Measurements from ENCODE around the gene SEPHS1. TPM values are rescaled to one million over a fixed set of nuclear protein-coding genes. Genes with fewer than 3 reads are reported as not detected.
A peak's percentile ranks its signal among the peaks of the same experiment; 100 is the strongest.

SEPHS1 gene
- total and polyA plus RNA-seq, 2 experiments from 2014 or later = 45.9 to 52.8 TPM

GRCh38 chr10:13352519-13352918, 4.4 kb upstream of the SEPHS1 start:
- Histone ChIP-seq H3K79me2 (peaks cover 2% of the 10 kb centered on the region), H3K9me3 (ENCODE audit: low read depth) (no peaks in the 10 kb centered on the region), H3K36me3 (replicated peaks; ENCODE audit: insufficient read depth, low read depth) (no peaks in the 10 kb centered on the region), H2AFZ (no peak overlapping the region), H3K4me2 (no peak overlapping the region), H3K9me2 (replicated peaks; ENCODE audit: insufficient read depth) (no peaks in the 10 kb centered on the region), H3K27me3 (peaks cover 28% of the 10 kb centered on the region), H4K20me1 (ENCODE audit: insufficient read depth, poor library complexity, severe bottlenecking) (no peaks in the 10 kb centered on the region), H3K4me3 (no peak overlapping the region), H3K4me1 (ENCODE audit: insufficient read depth) (peaks cover 4% of the 10 kb centered on the region), H3K27ac (no peak overlapping the region)
- no peak for DNase-seq (ENCODE audit: low spot score)
- TF ChIP-seq CTCF (IDR thresholded peaks at IDR 0.05; ENCODE audit: poor library complexity) (no peak), EZH2phosphoT487 (IDR thresholded peaks at IDR 0.05; ENCODE audit: low read depth, severe bottlenecking, unreplicated experiment) (no peak), EZH2 (IDR thresholded peaks at IDR 0.05; ENCODE audit: borderline replicate concordance) (no peak)
- WGBS (ENCODE audit: low lambda C conversion rate, missing lambda C conversion rate) = 47% methylated on average over 3 of the region's 3 CpGs

- H3K36me3 ChIP-seq (replicated peaks; ENCODE audit: insufficient read depth, low read depth) = no peaks in the 10 kb centered on the region
- H3K9me2 ChIP-seq (replicated peaks; ENCODE audit: insufficient read depth) = no peaks in the 10 kb centered on the region
- no peak overlapping the region for H3K4me3 ChIP-seq
- no peak for DNase-seq (ENCODE audit: low spot score)
- WGBS (ENCODE audit: low lambda C conversion rate, missing lambda C conversion rate) = 20% methylated on average over 11 of the region's 11 CpGs
- no peak overlapping the region for H3K27ac ChIP-seq
- TF ChIP-seq CTCF (IDR thresholded peaks at IDR 0.05; ENCODE audit: poor library complexity) (no peak), EZH2 (IDR thresholded peaks at IDR 0.05; ENCODE audit: borderline replicate concordance) (peak; percentile 35)
- peaks cover 9% of the 10 kb centered on the region for H3K79me2 ChIP-seq
- peaks cover 4% of the 10 kb centered on the region for H3K4me1 ChIP-seq (ENCODE audit: insufficient read depth)
- H4K20me1 ChIP-seq (ENCODE audit: insufficient read depth, poor library complexity, severe bottlenecking) = no peaks in the 10 kb centered on the region
- H3K9me3 ChIP-seq (ENCODE audit: low read depth) = no peaks in the 10 kb centered on the region
- no peak overlapping the region for H3K4me2 ChIP-seq
- peaks cover 28% of the 10 kb centered on the region for H3K27me3 ChIP-seq
- no peak overlapping the region for H2AFZ ChIP-seq
Measured at GRCh38 chr10:13351340-13351915, 3.3 kb upstream of the SEPHS1 start.

GRCh38 chr10:13349463-13350274, 1.6 kb upstream of the SEPHS1 start:
- H3K4me3 ChIP-seq = peak overlapping the region; percentile 79
- no peaks in the 10 kb centered on the region for H3K36me3 ChIP-seq (replicated peaks; ENCODE audit: insufficient read depth, low read depth)
- DNase-seq (ENCODE audit: low spot score) = peak; percentile 81
- H3K27me3 ChIP-seq = peaks cover 28% of the 10 kb centered on the region
- H4K20me1 ChIP-seq (ENCODE audit: insufficient read depth, poor library complexity, severe bottlenecking) = no peaks in the 10 kb centered on the region
- peak overlapping the region; percentile 95 for H3K4me2 ChIP-seq
- WGBS (ENCODE audit: low lambda C conversion rate, missing lambda C conversion rate) = under 1% methylated on average over 22 of the region's 25 CpGs
- peak overlapping the region; percentile 99 for H3K27ac ChIP-seq
- H3K79me2 ChIP-seq = peaks cover 26% of the 10 kb centered on the region
- H3K9me3 ChIP-seq (ENCODE audit: low read depth) = no peaks in the 10 kb centered on the region
- no peaks in the 10 kb centered on the region for H3K9me2 ChIP-seq (replicated peaks; ENCODE audit: insufficient read depth)
- peak overlapping the region; percentile 47 for H2AFZ ChIP-seq
- H3K4me1 ChIP-seq (ENCODE audit: insufficient read depth) = peaks cover 8% of the 10 kb centered on the region
- TF ChIP-seq CTCF (IDR thresholded peaks at IDR 0.05; ENCODE audit: poor library complexity) (no peak), EZH2 (IDR thresholded peaks at IDR 0.05; ENCODE audit: borderline replicate concordance) (no peak), EZH2phosphoT487 (IDR thresholded peaks at IDR 0.05; ENCODE audit: low read depth, severe bottlenecking, unreplicated experiment) (no peak)
